ENCODE measurements around the gene CX3CL1. TPM values are rescaled to one million over a fixed set of nuclear protein-coding genes. Genes with fewer than 3 reads are reported as not detected.
A peak's percentile ranks its signal among the peaks of the same experiment; 100 is the strongest.

CX3CL1 gene
- total and polyA plus RNA-seq, 2 of the 13 experiments (the other 11 are each of a cell fraction or from before 2014, with no cell fraction given) = 57.3 to 60.8 TPM

DNA sequence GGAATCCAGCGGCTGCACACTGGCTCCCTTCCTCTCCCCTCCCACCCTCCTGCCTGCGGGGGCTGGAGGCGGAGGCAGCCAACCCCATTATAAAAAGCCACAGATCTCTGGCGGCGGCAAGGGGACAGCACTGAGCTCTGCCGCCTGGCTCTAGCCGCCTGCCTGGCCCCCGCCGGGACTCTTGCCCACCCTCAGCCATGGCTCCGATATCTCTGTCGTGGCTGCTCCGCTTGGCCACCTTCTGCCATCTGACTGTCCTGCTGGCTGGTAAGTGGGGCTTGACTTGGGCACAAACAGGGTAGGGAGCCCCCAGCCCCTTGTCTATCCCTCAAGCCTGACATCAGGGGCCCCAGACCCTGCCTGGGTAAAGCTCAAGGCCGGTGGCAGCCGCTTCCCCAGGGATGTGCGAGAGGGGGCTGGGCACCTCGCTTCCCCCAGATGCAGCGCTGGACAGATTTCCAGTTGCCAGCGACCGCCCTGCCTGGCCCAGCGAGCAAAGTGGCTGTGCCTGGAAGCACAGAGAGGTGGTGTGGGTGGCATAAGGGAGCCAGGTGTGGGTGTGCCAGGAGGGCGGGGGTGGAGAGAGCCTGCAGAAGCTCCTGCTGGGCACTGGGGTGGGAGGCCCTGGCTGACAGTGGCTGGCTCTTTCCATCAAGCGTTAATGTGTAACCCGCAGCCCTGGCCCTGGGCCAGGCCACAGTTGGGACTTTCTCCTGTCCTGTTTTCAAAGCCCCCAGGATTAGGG lies at the start of gene CX3CL1 (continued):
- TF ChIP-seq JUNB (CRISPR knock-in tag; IDR thresholded peaks at IDR 0.05; ENCODE audit: borderline replicate concordance) = peak; percentile 32; the same call in 1 of the 2 replicates
- peak; percentile 53; the same call in 1 of the 2 replicates for TF ChIP-seq ZNF136 (CRISPR knock-in tag; IDR thresholded peaks at IDR 0.05; ENCODE audit: low read depth)
- TF ChIP-seq RARG (CRISPR knock-in tag; IDR thresholded peaks at IDR 0.05; ENCODE audit: low read depth) = peak; percentile 97
- TF ChIP-seq CEBPG (CRISPR knock-in tag; IDR thresholded peaks at IDR 0.05) = no peak
- TF ChIP-seq, protein P1, sequence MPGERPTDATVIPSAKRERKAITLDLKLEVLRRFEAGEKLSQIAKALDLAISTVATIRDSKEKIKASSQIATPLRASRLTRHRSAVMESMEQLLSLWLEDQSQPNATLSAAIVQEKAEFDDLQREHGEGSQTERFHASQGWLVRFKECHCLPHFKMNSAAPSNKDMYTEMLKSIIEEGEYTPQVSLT (CRISPR knock-in tag; IDR thresholded peaks at IDR 0.05; ENCODE audit: borderline replicate concordance, low read depth) = 0 out of 2 replicates have a peak, but pooled peaks have one; percentile 92
- TF ChIP-seq, protein P2, sequence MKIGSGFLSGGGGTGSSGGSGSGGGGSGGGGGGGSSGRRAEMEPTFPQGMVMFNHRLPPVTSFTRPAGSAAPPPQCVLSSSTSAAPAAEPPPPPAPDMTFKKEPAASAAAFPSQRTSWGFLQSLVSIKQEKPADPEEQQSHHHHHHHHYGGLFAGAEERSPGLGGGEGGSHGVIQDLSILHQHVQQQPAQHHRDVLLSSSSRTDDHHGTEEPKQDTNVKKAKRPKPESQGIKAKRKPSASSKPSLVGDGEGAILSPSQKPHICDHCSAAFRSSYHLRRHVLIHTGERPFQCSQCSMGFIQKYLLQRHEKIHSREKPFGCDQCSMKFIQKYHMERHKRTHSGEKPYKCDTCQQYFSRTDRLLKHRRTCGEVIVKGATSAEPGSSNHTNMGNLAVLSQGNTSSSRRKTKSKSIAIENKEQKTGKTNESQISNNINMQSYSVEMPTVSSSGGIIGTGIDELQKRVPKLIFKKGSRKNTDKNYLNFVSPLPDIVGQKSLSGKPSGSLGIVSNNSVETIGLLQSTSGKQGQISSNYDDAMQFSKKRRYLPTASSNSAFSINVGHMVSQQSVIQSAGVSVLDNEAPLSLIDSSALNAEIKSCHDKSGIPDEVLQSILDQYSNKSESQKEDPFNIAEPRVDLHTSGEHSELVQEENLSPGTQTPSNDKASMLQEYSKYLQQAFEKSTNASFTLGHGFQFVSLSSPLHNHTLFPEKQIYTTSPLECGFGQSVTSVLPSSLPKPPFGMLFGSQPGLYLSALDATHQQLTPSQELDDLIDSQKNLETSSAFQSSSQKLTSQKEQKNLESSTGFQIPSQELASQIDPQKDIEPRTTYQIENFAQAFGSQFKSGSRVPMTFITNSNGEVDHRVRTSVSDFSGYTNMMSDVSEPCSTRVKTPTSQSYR (CRISPR knock-in tag; IDR thresholded peaks at IDR 0.05; ENCODE audit: borderline replicate concordance) = peak; percentile 71; the same call in 1 of the 2 replicates
- TF ChIP-seq ZNF44 (CRISPR knock-in tag; IDR thresholded peaks at IDR 0.05) = no peak; the same call in 1 of the 2 replicates
- no peak for TF ChIP-seq ZNF205 (CRISPR knock-in tag; IDR thresholded peaks at IDR 0.05)
- no peak for TF ChIP-seq ADNP (CRISPR knock-in tag; IDR thresholded peaks at IDR 0.05)
- peak; percentile 97 for TF ChIP-seq ZNF883 (CRISPR knock-in tag; IDR thresholded peaks at IDR 0.05; ENCODE audit: not compliant biosample characterization)
- peak; percentile 44; the same call in 1 of the 2 replicates for TF ChIP-seq PRMT3 (CRISPR knock-in tag; IDR thresholded peaks at IDR 0.05; ENCODE audit: borderline replicate concordance, low read depth)
- no peak for TF ChIP-seq ZSCAN20 (CRISPR knock-in tag; IDR thresholded peaks at IDR 0.05; ENCODE audit: borderline replicate concordance)
- TF ChIP-seq, protein P3, sequence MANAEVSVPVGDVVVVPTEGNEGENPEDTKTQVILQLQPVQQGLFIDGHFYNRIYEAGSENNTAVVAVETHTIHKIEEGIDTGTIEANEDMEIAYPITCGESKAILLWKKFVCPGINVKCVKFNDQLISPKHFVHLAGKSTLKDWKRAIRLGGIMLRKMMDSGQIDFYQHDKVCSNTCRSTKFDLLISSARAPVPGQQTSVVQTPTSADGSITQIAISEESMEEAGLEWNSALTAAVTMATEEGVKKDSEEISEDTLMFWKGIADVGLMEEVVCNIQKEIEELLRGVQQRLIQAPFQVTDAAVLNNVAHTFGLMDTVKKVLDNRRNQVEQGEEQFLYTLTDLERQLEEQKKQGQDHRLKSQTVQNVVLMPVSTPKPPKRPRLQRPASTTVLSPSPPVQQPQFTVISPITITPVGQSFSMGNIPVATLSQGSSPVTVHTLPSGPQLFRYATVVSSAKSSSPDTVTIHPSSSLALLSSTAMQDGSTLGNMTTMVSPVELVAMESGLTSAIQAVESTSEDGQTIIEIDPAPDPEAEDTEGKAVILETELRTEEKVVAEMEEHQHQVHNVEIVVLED (CRISPR knock-in tag; IDR thresholded peaks at IDR 0.05; ENCODE audit: borderline replicate concordance) = peak; percentile 74
- peak; percentile 64; the same call in 1 of the 2 replicates for TF ChIP-seq GTF3A (CRISPR knock-in tag; conservative IDR thresholded peaks at IDR 0.05)
- TF ChIP-seq, protein P4, sequence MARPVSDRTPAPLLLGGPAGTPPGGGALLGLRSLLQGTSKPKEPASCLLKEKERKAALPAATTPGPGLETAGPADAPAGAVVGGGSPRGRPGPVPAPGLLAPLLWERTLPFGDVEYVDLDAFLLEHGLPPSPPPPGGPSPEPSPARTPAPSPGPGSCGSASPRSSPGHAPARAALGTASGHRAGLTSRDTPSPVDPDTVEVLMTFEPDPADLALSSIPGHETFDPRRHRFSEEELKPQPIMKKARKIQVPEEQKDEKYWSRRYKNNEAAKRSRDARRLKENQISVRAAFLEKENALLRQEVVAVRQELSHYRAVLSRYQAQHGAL (CRISPR knock-in tag; IDR thresholded peaks at IDR 0.05; ENCODE audit: not compliant biosample characterization) = no peak
- peak; percentile 96 for TF ChIP-seq POLR2G (IDR thresholded peaks at IDR 0.05; ENCODE audit: low read depth, low read length)
- TF ChIP-seq PAWR (CRISPR knock-in tag; IDR thresholded peaks at IDR 0.05; ENCODE audit: borderline replicate concordance) = peak; percentile 29; the same call in 1 of the 2 replicates
- peak; percentile 57 for TF ChIP-seq ARNT2 (CRISPR knock-in tag; IDR thresholded peaks at IDR 0.05; ENCODE audit: low read depth)
- TF ChIP-seq NFRKB (IDR thresholded peaks at IDR 0.05) = no peak
- TF ChIP-seq SMARCC2 (IDR thresholded peaks at IDR 0.05) = no peak
- TF ChIP-seq TAF15 (IDR thresholded peaks at IDR 0.05; ENCODE audit: low read depth, low read length, poor library complexity, severe bottlenecking) = peak; percentile 84
- no peak for TF ChIP-seq CREB1 (IDR thresholded peaks at IDR 0.05)
- TF ChIP-seq CREB1 (CRISPR knock-in tag; IDR thresholded peaks at IDR 0.05) = no peak
- peak; percentile 97 for TF ChIP-seq NCOA2 (CRISPR knock-in tag; IDR thresholded peaks at IDR 0.05)
- peak; percentile 96 to 98 for TF ChIP-seq POLR2A (IDR thresholded peaks at IDR 0.05; ENCODE audit: insufficient read depth in 1 of 2, low read depth in 2 of 2, low read length in 2 of 2)

All from HepG2 (cell line).